GM21825 (cell line): ENCODE data around the gene RASGRP2.

Source experiments
- ATAC-seq: cut with Tn5 transposase; IDR thresholded peaks from one replicate; pipeline ENCODE4 v1.9.1; 2021; ENCODE audit warnings: mild to moderate bottlenecking, moderate library complexity; ENCODE audit not compliant: unreplicated experiment

The RASGRP2 gene

DNA sequence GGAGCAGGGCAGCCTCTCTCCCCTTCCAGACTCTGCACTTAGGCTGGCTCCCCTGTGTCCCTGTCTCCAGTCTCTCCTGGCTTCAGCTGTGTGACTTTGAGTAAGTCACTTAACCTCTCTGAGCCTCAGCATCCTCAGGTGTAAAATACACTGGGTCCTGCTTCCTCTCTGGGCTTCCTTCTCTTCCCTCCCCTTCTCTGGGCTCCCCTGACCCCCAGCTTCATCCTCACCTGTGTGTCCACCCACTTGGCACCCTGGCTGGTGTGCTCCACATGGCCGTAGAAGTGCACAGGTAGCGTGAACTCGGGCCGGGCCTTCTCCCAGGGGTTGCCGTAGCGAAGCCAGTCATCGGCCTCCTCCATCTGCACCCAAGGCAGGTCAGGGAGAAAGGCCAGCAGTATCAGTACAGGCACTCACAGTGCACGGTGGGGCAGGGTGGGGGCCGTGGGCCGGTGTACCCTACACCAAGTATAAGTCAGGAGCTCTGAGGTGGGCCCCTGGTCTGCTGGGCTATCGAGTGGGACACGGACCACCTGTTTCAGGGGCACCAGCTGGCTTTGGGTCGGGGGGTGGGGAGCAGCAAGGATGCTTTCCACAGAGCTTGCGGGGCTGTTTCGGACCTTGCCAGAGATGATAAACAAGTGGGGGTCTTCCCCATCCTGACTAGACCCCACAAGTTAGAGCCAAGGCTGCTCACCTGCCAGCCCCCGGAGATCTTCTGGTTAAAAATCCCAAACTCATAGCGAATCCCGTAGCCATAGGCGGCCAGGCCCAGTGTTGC is 13.8 kb upstream of the RASGRP2 start:
- no peak for ATAC-seq

DNA sequence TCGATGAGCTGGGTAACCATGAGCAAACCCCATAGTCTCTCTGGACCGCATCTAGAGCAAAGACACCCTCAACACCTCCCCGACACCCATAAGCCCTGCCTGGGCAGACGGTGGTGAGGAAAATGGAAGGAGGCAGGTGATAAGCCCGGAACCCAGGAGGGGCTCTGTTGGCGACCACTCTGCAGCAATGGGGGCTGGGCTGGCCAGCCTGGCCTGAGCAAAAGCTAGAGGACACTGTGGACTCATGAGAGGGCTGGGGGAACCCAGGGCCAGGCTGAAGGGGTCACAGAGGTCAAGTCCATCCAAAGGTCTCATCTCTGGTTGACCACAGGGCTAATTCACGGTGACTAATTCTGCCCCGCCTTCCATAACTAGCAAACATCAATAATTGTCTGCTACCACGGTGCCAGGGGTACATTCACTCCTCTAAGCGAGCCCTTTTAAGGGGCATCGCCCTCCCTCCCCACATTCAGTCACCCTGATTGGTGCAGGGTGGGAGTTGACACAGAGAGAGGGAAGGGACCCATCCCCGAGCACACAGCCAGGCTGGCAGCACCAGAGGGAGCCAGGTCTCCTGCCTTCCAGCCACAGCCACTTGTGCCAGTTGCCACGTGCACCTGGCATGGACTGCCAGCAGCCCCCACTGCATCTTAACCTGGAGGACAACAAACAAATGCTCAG is 11.9 kb upstream of the RASGRP2 start:
- ATAC-seq: no peak

DNA sequence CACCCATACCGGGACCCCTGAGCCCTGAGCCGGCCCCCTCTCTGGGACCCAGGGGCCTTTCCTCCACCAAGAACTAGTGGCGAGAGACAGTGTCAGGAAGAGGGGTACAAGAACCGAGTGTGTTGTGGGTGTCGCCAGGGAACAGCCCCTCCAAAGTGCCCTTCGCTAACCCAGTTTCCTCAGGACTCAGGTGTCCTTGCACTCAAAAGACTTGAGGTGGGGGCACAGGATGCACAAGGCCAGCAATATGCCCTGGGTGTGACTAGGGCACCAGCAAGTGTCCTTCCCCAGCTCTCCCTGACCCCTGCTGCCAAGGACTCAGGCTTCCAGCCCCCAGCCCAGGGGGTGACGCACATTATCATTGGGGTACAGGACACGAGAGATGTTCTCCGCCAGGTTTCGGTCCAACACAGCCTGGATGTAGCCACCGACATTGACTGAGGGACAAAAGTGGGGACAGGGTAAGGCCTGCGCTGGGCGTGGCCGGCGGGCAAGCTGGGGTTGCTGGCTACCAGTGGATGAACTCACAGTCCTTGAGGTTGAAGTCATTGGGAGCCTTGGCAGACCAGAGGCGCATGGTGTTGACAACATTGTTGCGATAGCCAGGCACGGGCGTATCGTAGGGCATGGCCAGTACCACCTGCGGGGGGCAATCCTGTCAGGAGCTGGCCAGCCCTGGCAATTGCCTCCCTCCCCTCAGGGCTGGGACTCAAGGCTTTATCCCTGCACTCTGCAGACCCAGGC is 11.1 kb upstream of the RASGRP2 start:
- ATAC-seq: no peak

- no peak for ATAC-seq
Measured at GRCh38 chr11:64754124-64754918, 10.4 kb upstream of the RASGRP2 start.

DNA sequence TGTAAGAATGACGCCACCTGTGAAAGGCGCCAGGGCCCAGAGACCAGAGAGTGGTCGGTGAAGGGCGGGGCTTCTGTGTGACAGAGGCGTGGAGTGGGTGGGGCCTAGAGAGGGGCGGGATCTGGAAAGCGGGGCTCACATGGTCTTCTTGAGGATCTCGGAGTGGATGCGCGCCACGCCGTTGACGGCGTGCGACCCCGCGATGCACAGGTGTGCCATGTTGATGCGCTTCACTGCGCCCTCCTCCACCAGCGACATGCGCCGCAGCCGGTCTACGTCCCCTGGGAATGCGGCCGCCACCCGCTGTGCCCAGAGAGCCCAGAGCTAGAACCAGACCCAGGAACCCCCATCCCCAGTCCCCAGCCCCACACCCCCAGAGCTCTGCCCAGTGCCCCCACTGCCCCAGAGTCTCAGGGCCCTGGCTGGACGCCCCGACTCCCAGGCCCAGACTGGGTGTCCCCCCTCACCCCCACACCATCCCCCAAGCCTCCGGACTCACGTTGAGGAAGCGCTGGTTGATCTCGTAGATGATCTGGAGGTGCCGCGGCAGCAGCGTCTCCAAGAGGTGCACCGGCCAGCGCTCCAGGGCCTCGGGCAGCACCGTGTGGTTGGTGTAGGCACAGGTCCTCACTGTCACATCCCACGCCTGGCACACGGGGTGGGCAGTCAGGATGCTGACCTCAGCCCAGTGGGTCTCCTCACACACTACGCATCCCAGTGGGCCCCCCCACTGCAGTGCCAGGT is 9.6 kb upstream of the RASGRP2 start:
- ATAC-seq: no peak

DNA sequence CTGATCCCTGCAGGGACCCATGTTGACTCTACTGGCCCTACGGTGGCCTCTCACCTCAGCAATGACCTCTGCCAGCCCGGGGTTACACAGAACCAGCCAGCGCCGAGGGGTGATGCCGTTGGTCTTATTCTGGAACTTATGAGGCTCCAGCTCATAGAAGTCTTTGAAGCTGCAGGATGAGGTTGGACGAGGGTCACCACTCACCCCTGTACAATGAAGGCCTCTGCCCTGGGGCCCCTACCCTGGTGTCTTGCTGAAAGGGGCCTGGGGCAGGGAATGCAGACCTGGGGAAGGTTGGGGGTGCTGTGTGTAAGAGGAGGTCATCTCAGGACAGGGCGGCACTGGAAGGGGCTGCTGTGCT is 9.1 kb upstream of the RASGRP2 start:
- ATAC-seq: no peak

GRCh38 chr11:64752175-64752970 is 8.4 kb upstream of the RASGRP2 start:
- ATAC-seq: no peak

GRCh38 chr11:64751580-64751979 is 7.6 kb upstream of the RASGRP2 start:
- ATAC-seq: no peak

DNA sequence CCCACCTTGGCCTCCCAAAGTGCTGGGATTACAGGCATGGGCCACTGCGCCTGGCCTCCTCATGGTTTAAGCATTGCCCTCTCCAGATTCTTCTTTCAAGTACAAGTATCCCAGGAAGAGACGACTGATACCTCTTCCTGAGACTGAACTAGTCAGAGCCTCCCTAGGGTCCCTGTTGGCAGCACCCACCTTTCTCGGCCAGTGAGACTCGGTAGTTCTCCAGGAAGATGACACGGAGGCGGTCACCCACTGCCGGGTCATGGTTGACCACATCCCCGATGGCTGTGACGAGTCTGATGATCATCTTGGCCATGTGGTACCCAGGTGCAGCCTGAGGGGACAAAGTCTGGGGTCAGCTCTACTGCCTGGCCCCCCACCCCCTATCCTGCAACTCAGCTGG is 7.2 kb upstream of the RASGRP2 start:
- no peak for ATAC-seq

- no peak for ATAC-seq
Measured at GRCh38 chr11:64750361-64751054, 6.6 kb upstream of the RASGRP2 start.

GRCh38 chr11:64747961-64748665 is 4.2 kb upstream of the RASGRP2 start:
- ATAC-seq: no peak

- ATAC-seq: no peak
Measured at GRCh38 chr11:64746486-64746885, 2.5 kb upstream of the RASGRP2 start.

- ATAC-seq: no peak
Measured at GRCh38 chr11:64745521-64746328, 1.8 kb upstream of the RASGRP2 start.

DNA sequence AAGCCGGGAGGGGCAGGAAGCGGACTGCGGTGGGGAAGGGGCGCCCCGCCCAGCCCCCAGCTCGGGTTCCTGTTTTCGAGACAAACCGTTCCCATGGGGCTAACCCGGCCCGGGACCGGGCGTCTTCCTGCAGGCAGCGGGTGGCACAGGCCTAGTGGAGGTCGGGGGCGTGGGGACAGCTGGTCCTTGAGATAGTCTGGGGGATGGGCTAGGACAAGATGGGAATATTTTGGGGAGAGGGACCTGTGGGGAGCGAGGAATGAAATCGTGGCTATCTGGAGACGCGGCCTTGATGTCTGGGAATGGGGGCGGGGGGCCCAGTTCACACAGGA is 1.2 kb upstream of the RASGRP2 start:
- no peak for ATAC-seq

DNA sequence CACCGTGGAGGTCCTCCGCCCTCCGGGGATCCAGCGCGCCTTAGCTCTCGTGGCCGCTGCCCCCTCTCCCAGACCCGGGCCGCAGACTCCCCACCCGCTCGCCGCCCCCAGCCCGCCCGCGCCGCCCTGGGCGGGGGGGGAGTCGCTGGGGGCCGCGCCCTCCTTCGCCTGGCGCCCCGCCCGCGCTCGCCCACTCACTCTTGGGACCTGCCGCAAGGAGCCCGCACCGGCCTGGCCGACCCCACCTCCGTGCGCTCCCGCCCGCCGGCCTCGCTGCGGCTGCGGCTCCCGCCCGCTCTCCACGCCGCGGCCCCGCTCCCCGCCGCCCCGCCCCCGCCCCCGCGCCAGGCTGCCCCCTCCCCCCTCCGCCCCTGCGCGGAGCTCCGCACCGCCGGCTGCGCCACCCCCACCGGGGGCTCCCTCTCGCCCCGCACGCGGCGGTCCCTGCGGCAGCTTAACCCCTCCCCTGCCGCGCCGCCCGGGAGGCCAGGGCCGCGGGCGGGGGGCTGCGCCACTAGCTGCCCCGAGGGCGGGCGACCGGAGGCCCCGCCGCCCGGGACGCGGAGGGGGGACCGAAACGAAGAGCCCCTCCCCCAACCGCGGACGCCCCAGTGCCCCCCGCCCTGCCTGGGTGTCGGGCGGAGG is 724 bp upstream of the RASGRP2 start:
- ATAC-seq: no peak

- ATAC-seq: no peak
Measured at GRCh38 chr11:64742889-64743590, 902 bp downstream of the RASGRP2 start.
